Astrocyte of the spinal cord (primary cell): ENCODE results near the gene JMJD1C.
A peak's percentile ranks its signal among the peaks of the same experiment; 100 is the strongest.

Experiments
- DNase-seq: peaks from one replicate; pipeline ENCODE4 v3.0.0; 2011; ENCODE audit warnings: low read depth, low spot score
- H3K4me3 ChIP-seq: 2 replicates; pipeline ENCODE4 v1.5.1; 2011; ENCODE audit warnings: low read depth, mild to moderate bottlenecking, low read length, moderate library complexity
- CTCF ChIP-seq: IDR thresholded peaks from 2 replicates; pipeline ENCODE4 v1.5.1; 2012; ENCODE audit warnings: low read depth, mild to moderate bottlenecking, low read length, inconsistent platforms
- in situ Hi-C: cut with HindIII; loops from 2 replicates; pipeline ENCODE4 v1.10.0; 2017; ENCODE audit warnings: low sequenced_read_pairs

The JMJD1C gene

GRCh38 chr10:63213489-63213888, 252.3 kb downstream of the JMJD1C start:
- in situ Hi-C loops, result no loop called here
- DNase-seq, result no peak
- no peak for TF ChIP-seq CTCF
- no peak overlapping the region for H3K4me3 ChIP-seq

- in situ Hi-C loops, result no loop called here
- TF ChIP-seq CTCF, result no peak
- DNase-seq, result peak; percentile 5
Measured at GRCh38 chr10:63210611-63211196, 255.1 kb downstream of the JMJD1C start.

GRCh38 chr10:63209705-63210104, 256.1 kb downstream of the JMJD1C start:
- in situ Hi-C loops, result no loop called here
- TF ChIP-seq CTCF, result no peak
- peak; percentile 19 for DNase-seq
- H3K4me3 ChIP-seq, result no peak overlapping the region

More at GRCh38 chr10:63210611-63211196, 255.1 kb downstream of the JMJD1C start:
- no peak overlapping the region for H3K4me3 ChIP-seq

- H3K4me3 ChIP-seq, result no peak overlapping the region
- TF ChIP-seq CTCF, result no peak
- in situ Hi-C loops, result no loop called here
- peak; percentile 51 for DNase-seq
Measured at GRCh38 chr10:63208986-63209385, 256.8 kb downstream of the JMJD1C start.

GRCh38 chr10:63206997-63207811, 258.6 kb downstream of the JMJD1C start:
- DNase-seq, result peak; percentile 87

GRCh38 chr10:63206576-63206975, 259.2 kb downstream of the JMJD1C start:
- no peak for TF ChIP-seq CTCF
- in situ Hi-C loops, result no loop called here
- DNase-seq, result no peak
- H3K4me3 ChIP-seq, result no peak overlapping the region

More at GRCh38 chr10:63206997-63207811, 258.6 kb downstream of the JMJD1C start:
- H3K4me3 ChIP-seq, result no peak overlapping the region
- TF ChIP-seq CTCF, result no peak
- in situ Hi-C loops, result no loop called here
